NCI-H82 treated with DMSO at 0.1 percent for 48 hours (cell line): ENCODE results near the gene MBL2.

ENCODE experiments used
- DNase-seq: peaks from one replicate; lab custom pipeline; 2025; ENCODE audit not compliant: unreplicated experiment; lab: John Stamatoyannopoulos, UW

The MBL2 gene

GRCh38 chr10:52772623-52773022 lies at the start of gene MBL2:
Gene MBL2 (minus strand): TSS chr10:52772784. CDS start chr10:52771635, 1,149 bp downstream.
- DNase-seq, result no peak

- no peak for DNase-seq
These were observed 47.7 kb upstream of the MBL2 start for GRCh38 chr10:52820309-52820708.

- peak; percentile 4 for DNase-seq
These were observed 45.4 kb upstream of the MBL2 start for GRCh38 chr10:52818019-52818418.

- DNase-seq, result no peak
These were observed 41.9 kb upstream of the MBL2 start for GRCh38 chr10:52814506-52814905.

- DNase-seq, result no peak
These were observed 39.2 kb upstream of the MBL2 start for GRCh38 chr10:52811776-52812175.

GRCh38 chr10:52810761-52811160 lies 38.2 kb upstream of the MBL2 start:
- no peak for DNase-seq

GRCh38 chr10:52807803-52808202 lies 35.2 kb upstream of the MBL2 start:
- DNase-seq, result no peak

GRCh38 chr10:52805414-52806285 lies 33.1 kb upstream of the MBL2 start:
- DNase-seq, result no peak

GRCh38 chr10:52801947-52802346 lies 29.4 kb upstream of the MBL2 start:
- no peak for DNase-seq

GRCh38 chr10:52786098-52786497 lies 13.5 kb upstream of the MBL2 start:
- DNase-seq, result no peak

- DNase-seq, result no peak
These were observed 12.8 kb upstream of the MBL2 start for GRCh38 chr10:52785418-52785817.

GRCh38 chr10:52783726-52784125 lies 11.1 kb upstream of the MBL2 start:
- DNase-seq, result no peak

GRCh38 chr10:52782554-52782953 lies 10.0 kb upstream of the MBL2 start:
- no peak for DNase-seq

- DNase-seq, result no peak
These were observed 8.0 kb upstream of the MBL2 start for GRCh38 chr10:52780391-52781155.

- no peak for DNase-seq
These were observed 7.2 kb upstream of the MBL2 start for GRCh38 chr10:52779541-52780390.

GRCh38 chr10:52778511-52779392 lies 6.2 kb upstream of the MBL2 start:
- no peak for DNase-seq

GRCh38 chr10:52777414-52777813 lies 4.8 kb upstream of the MBL2 start:
- no peak for DNase-seq

GRCh38 chr10:52776471-52776903 lies 3.9 kb upstream of the MBL2 start:
- no peak for DNase-seq

- no peak for DNase-seq
These were observed 2.6 kb upstream of the MBL2 start for GRCh38 chr10:52775132-52775647.

- no peak for DNase-seq
These were observed 2.1 kb upstream of the MBL2 start for GRCh38 chr10:52774600-52775106.
